Measurements from ENCODE around the gene RGS8.
"Not testable (repeated sequence)": the region's sequence is repeated elsewhere in the genome, so short reads cannot be mapped to it uniquely, and the experiment has no call there.

The RGS8 gene

GRCh38 chr1:182702826-182703524, 18.6 kb upstream of the RGS8 start:
- no peak for DNase-seq (ENCODE audit: low read depth in 2 of 2)

GRCh38 chr1:182700351-182700709, 15.9 kb upstream of the RGS8 start:
- no peak for DNase-seq (ENCODE audit: low read depth in 2 of 2)

GRCh38 chr1:182699393-182700350, 15.3 kb upstream of the RGS8 start:
- no peak for DNase-seq (ENCODE audit: low read depth in 2 of 2)

GRCh38 chr1:182698971-182699370, 14.6 kb upstream of the RGS8 start:
- DNase-seq (ENCODE audit: low read depth in 2 of 2): no peak

- not testable (repeated sequence) for DNase-seq (ENCODE audit: low read depth in 2 of 2)
Observed at GRCh38 chr1:182693139-182693538, 8.8 kb upstream of the RGS8 start.

- no peak for DNase-seq (ENCODE audit: low read depth in 2 of 2)
Observed at GRCh38 chr1:182690886-182691443, 6.6 kb upstream of the RGS8 start.

GRCh38 chr1:182688436-182689205, 4.2 kb upstream of the RGS8 start:
- DNase-seq (ENCODE audit: low read depth in 2 of 2): no peak

- no peak for DNase-seq (ENCODE audit: low read depth in 2 of 2)
Observed at GRCh38 chr1:182687361-182687760, 3.0 kb upstream of the RGS8 start.

- DNase-seq (ENCODE audit: low read depth in 2 of 2): no peak
Observed at GRCh38 chr1:182686446-182686845, 2.1 kb upstream of the RGS8 start.

- DNase-seq (ENCODE audit: low read depth in 2 of 2): no peak
Observed at GRCh38 chr1:182685215-182685614, 828 bp upstream of the RGS8 start.

- DNase-seq (ENCODE audit: low read depth in 2 of 2): no peak
Observed at GRCh38 chr1:182682898-182683501, 1.4 kb downstream of the RGS8 start.

GRCh38 chr1:182682406-182682805, 2.0 kb downstream of the RGS8 start:
- DNase-seq (ENCODE audit: low read depth in 2 of 2): no peak

- DNase-seq (ENCODE audit: low read depth in 2 of 2): no peak
Observed at GRCh38 chr1:182681568-182681912, 2.8 kb downstream of the RGS8 start.

GRCh38 chr1:182680901-182681567, 3.4 kb downstream of the RGS8 start:
- DNase-seq (ENCODE audit: low read depth in 2 of 2): no peak

- no peak for DNase-seq (ENCODE audit: low read depth in 2 of 2)
Observed at GRCh38 chr1:182680408-182680807, 4.0 kb downstream of the RGS8 start.

GRCh38 chr1:182679684-182680083, 4.7 kb downstream of the RGS8 start:
- no peak for DNase-seq (ENCODE audit: low read depth in 2 of 2)

- no peak for DNase-seq (ENCODE audit: low read depth in 2 of 2)
Observed at GRCh38 chr1:182677397-182678098, 6.8 kb downstream of the RGS8 start.

- no peak for DNase-seq (ENCODE audit: low read depth in 2 of 2)
Observed at GRCh38 chr1:182676274-182676673, 8.1 kb downstream of the RGS8 start.

GRCh38 chr1:182674346-182675246, 9.8 kb downstream of the RGS8 start:
- no peak for DNase-seq (ENCODE audit: low read depth in 2 of 2)

GRCh38 chr1:182672487-182672836, 11.9 kb downstream of the RGS8 start:
- DNase-seq (ENCODE audit: low read depth in 2 of 2): no peak

Measured in activated CD4-positive, alpha-beta T cell treated with anti-CD3 and anti-CD28 coated beads for 24 hours (primary cell).